Activated T-helper 2 cell treated with anti-CD3 and anti-CD28 coated beads, Interferon-gamma antibody, Interleukin-2, Interleukin-4, amounts not matched to agents 10 μg/mL and 5 μg/mL and 100 μg/mL, durations not matched to agents 14 hours and 24 hours and 36 hours (primary cell): ENCODE data around the gene HS3ST3B1. TPM values are rescaled to one million over a fixed set of nuclear protein-coding genes. Genes with fewer than 3 reads are reported as not detected.

Experiments
- DNase-seq: peaks from one replicate; pipeline ENCODE4 v3.0.0; 2021; ENCODE audit warnings: low spot score
- H3K27ac Mint-ChIP-seq: one replicate; pipeline ENCODE4 v1.8.0; 2021; ENCODE audit warnings: mixed read lengths
- H3K27me3 Mint-ChIP-seq: one replicate; pipeline ENCODE4 v1.8.0; 2021; ENCODE audit warnings: low read depth, mixed read lengths
- H3K36me3 Mint-ChIP-seq: one replicate; pipeline ENCODE4 v1.8.0; 2021; ENCODE audit warnings: low read depth, mixed read lengths
- H3K4me1 Mint-ChIP-seq: one replicate; pipeline ENCODE4 v1.8.0; 2021; ENCODE audit warnings: low read depth, mixed read lengths
- H3K4me3 Mint-ChIP-seq: one replicate; pipeline ENCODE4 v1.8.0; 2021; ENCODE audit warnings: low read depth, mild to moderate bottlenecking, moderate library complexity, mixed read lengths
- H3K9me3 Mint-ChIP-seq: one replicate; pipeline ENCODE4 v1.8.0; 2021; ENCODE audit warnings: mixed read lengths
- intact Hi-C: fragments of 100-400 bp; cut with micrococcal nuclease; formaldehyde crosslinking; loops from one replicate; pipeline ENCODE4 v1.15.1; 2023
- total RNA-seq: library from RNA; stranded (reverse); gene quantifications from 2 replicates; pipeline ENCODE4 v1.2.3, GENCODE V29; 2022

Gene HS3ST3B1
- total RNA-seq, 1 donor from 2014 or later: 8.6 TPM

DNA sequence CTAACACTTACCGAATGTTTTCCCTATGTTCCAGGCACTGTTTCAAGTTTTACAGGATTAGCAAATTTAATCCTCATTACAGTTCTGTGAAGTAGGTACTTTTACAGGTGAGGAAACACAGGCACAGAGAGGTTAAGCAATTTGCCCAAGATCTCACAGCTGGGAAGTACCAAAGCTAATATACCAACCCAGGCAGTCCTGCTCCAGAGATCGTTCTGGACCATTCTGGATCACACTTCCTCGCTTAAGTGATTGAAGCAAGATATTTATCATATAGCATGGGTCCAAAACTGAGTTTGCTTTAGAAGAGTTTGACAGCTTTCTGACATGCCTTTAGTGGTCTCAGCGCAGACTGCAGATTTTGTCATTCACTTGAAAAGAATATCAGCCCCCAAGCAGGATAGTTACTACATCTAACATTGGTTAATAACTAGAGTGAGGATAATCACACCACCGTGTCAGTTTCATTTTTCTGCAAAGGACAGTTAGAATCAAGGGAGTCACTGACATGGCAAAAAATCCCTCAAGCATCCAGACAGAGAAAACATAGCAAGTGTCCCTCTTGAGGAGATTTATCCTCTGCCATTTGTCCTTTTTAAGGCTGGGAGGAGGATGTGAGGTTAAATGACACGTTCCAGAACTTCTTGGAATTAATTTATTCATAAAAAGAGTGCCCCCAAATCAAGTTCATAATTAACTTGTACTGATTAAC is 5.1 kb downstream of the HS3ST3B1 start:
- no peak for DNase-seq
- intact Hi-C loops: loop anchor here (10.0 kb wide), 3 partner anchors 291 to 619 kb away; no protein-coding TSS in a partner anchor
- peaks cover 49% of the 10 kb centered on the region for H3K4me1 Mint-ChIP-seq
- H3K27ac Mint-ChIP-seq: no peak overlapping the region
- H3K36me3 Mint-ChIP-seq: peaks cover 52% of the 10 kb centered on the region
- H3K9me3 Mint-ChIP-seq: no peaks in the 10 kb centered on the region
- no peaks in the 10 kb centered on the region for H3K27me3 Mint-ChIP-seq
- H3K4me3 Mint-ChIP-seq: no peak overlapping the region

DNA sequence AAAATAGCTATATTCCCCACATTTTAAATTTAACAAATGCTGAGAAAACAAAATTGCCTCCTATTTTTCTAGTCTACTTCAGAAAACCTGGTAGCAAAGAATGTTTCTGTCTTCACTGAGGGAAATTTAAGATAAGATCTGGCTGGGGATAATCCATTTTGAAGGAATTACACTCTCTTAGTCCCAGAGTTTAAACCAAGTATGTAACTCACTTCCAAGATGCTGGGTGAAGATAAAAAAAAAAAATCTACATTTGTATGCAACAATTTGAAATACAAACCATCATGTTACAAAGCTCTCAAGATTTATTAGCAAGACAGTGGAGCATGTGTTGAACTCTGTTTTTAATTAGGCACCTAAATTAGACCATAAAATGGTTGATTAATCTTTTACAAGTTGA is 5.7 kb downstream of the HS3ST3B1 start:
- Mint-ChIP-seq H3K4me3 (no peak overlapping the region), H3K36me3 (peaks cover 52% of the 10 kb centered on the region), H3K4me1 (peaks cover 49% of the 10 kb centered on the region), H3K27ac (no peak overlapping the region), H3K9me3 (no peaks in the 10 kb centered on the region), H3K27me3 (no peaks in the 10 kb centered on the region)
- DNase-seq: no peak
- intact Hi-C loops: loop anchor here (10.0 kb wide), 3 partner anchors 292 to 618 kb away; no protein-coding TSS in a partner anchor

DNA sequence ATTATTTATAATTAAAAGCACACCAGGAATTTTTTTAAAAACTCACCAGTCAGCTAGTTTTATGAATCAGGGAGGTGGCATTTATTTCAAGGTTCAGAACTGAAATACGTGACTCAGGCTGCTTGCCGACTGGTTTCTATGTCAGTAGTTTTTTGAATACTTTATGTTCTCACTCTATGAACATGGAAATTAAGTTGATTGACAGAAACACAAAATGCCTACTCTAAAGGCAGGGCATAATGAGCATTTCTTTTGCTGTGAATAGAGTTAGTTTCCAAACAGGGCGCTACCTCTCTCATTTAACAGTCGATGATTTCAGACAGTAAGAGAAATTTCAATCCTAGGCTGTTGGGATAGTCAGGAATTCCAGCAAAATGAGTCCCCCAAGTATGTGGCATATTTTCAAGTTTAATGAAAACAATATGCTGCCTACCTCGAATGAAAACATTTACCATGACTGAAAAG is 6.7 kb downstream of the HS3ST3B1 start:
- intact Hi-C loops: loop anchor here (1.0 to 10.0 kb wide), 4 partner anchors 30 to 617 kb away; no protein-coding TSS in a partner anchor
- Mint-ChIP-seq H3K36me3 (peaks cover 62% of the 10 kb centered on the region), H3K4me3 (peak overlapping the region; percentile 45)

DNA sequence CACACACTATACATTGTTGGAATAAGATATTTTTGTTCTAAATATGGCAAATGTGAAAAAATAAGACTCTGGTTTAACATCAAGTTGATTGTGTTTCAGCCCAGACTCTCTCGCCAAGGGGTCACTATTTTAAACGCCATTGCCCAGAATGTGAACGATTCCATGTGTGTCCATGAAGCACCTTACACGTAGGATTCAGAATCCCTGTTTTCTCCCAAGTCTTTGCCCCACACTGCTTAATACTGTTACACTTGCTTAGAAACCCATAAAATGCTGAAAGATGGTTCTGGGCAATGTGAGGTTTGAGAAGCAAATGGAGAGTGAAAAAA is 7.7 kb downstream of the HS3ST3B1 start:
- DNase-seq: no peak
- intact Hi-C loops: loop anchor here (10.0 kb wide), 3 partner anchors 294 to 616 kb away; no protein-coding TSS in a partner anchor
- H3K27me3 Mint-ChIP-seq: no peaks in the 10 kb centered on the region
- H3K27ac Mint-ChIP-seq: peak overlapping the region; percentile 33
- peak overlapping the region; percentile 74 for H3K4me3 Mint-ChIP-seq
- H3K36me3 Mint-ChIP-seq: peaks cover 65% of the 10 kb centered on the region
- H3K4me1 Mint-ChIP-seq: peaks cover 51% of the 10 kb centered on the region
- no peaks in the 10 kb centered on the region for H3K9me3 Mint-ChIP-seq

More for the DNA sequence above, 6.7 kb downstream of the HS3ST3B1 start:
- Mint-ChIP-seq H3K9me3 (no peaks in the 10 kb centered on the region), H3K27me3 (no peaks in the 10 kb centered on the region), H3K27ac (no peak overlapping the region), H3K4me1 (peaks cover 54% of the 10 kb centered on the region)
- no peak for DNase-seq

DNA sequence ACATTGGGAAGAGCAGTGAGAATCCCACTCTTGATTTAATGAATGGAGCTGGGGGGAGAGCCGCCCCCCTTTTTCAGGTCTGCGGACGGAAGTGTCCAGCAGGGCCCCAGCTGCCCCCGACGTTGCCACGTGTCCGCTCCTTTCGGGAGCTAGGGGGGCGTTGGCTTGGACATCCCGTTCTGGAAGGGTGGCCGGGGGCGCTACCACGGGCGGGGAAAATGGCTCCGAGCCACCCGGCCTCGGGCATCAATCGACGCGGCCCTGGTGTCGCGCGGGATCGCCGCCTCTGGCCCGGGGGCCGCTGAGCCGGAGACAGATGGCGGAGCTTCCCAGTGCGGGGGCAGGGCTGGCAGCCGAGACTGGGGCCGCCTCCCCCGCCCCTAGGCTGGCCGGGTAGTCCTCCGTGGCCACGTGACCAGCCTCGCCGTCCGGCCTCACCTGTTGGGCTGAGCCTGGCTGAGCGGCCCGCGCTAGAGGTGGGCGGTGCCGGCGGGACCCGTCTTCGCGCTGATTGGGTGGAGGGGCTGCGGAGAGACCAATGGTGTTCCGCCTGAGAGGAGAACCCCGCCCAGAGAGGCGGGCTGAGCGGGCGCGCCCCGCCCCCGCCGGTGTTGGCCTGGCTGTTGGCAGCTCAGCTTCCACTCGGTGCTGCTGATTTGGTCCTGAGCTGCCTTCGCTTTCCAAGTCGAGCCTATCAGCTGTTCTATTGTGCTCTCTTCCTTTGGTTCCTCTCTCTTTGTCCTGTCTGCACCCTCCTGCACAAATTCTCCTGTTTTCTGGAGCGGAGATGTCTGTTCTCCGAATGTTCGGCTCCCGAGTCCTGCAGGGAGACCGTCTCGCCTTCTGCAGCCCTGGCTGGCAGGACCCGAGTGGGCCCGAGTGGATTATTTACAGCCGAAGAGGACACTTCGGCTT is 8.3 kb downstream of the HS3ST3B1 start:
- peaks cover 49% of the 10 kb centered on the region for H3K4me1 Mint-ChIP-seq
- intact Hi-C loops: loop anchor here (1.0 to 10.0 kb wide), 4 partner anchors 8 to 616 kb away; partner anchors contain the start of gene HS3ST3B1
- H3K9me3 Mint-ChIP-seq: no peaks in the 10 kb centered on the region

DNA sequence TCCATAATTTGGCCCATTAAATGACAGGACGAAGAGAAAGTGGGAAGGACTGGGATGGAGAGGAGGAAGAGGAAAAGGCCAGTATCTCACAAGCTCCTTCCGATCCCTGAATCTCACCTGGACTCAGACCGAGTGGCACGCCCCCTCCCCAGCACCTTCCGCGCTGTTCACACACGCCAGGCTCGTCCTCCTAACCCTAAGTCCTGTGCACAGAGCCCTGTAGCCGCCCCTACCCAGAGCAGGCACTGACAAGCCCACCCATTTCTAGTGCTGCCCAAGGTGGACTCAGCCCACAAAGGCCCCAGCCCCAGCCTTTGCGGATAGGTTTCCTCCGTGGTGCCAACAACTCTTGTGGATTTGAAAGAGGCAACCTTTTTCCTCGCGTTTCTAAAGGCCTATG is 9.2 kb downstream of the HS3ST3B1 start:
- no peak overlapping the region for H3K4me3 Mint-ChIP-seq
- intact Hi-C loops: no loop called here

More for the DNA sequence above, 8.3 kb downstream of the HS3ST3B1 start:
- Mint-ChIP-seq H3K27me3 (no peaks in the 10 kb centered on the region), H3K4me3 (peak overlapping the region; percentile 74), H3K27ac (peak overlapping the region; percentile 33), H3K36me3 (peaks cover 62% of the 10 kb centered on the region)
- peak; percentile 86 for DNase-seq

DNA sequence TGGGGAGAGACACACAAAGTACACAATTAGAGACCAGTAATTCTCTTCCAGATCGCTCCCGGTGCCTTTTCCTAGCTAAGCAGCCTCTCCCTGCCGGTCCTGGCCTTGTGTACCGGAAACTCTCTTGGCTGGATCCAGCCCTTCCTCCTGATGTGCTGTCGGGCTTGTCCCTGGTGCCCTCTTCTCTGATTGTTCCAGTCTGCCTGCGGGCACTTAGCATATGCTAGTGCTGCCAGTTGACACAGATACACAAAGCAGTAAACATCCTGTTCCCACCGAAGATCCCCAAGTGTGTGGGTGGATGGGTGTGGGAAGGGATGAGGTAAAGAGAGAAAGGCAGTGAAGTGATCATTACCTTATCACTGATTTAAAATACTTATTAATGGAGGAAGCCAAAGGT is 9.7 kb downstream of the HS3ST3B1 start:
- Mint-ChIP-seq H3K27me3 (no peaks in the 10 kb centered on the region), H3K4me1 (peaks cover 38% of the 10 kb centered on the region), H3K9me3 (no peaks in the 10 kb centered on the region), H3K4me3 (peak overlapping the region; percentile 2), H3K36me3 (peaks cover 55% of the 10 kb centered on the region), H3K27ac (no peak overlapping the region)
- DNase-seq: no peak
- intact Hi-C loops: no loop called here

More for the DNA sequence above, 9.2 kb downstream of the HS3ST3B1 start:
- Mint-ChIP-seq H3K4me1 (peaks cover 43% of the 10 kb centered on the region), H3K27me3 (no peaks in the 10 kb centered on the region), H3K9me3 (no peaks in the 10 kb centered on the region), H3K36me3 (peaks cover 60% of the 10 kb centered on the region), H3K27ac (no peak overlapping the region)
- DNase-seq: no peak

DNA sequence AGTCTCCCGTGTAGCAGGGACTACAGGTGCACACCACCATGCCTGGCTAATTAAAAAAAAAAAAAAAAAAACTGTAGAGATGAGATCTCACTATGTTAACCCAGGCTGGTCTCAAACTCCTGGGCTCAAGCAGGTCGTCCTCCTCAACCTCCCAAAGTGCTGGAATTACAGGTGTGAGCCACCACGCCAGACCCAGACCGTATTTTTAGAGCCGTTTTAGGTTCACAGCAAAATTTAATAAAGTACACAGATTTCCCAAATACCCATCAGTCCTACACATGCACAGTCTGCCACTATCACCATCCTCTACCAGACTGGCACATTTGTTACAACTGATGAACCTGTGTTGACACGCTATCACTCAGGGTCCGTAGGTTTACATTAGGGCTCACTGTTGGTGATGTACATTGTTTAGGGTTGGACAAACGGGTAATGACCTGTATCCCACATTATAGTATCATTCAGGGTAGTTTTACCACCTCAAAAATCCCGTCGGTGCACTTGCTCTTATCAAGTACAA is 10.4 kb downstream of the HS3ST3B1 start:
- DNase-seq: no peak
- H3K36me3 Mint-ChIP-seq: peaks cover 53% of the 10 kb centered on the region
- no peak overlapping the region for H3K4me3 Mint-ChIP-seq
- H3K9me3 Mint-ChIP-seq: no peaks in the 10 kb centered on the region
- no peak overlapping the region for H3K27ac Mint-ChIP-seq
- no peaks in the 10 kb centered on the region for H3K27me3 Mint-ChIP-seq
- intact Hi-C loops: no loop called here
- peaks cover 35% of the 10 kb centered on the region for H3K4me1 Mint-ChIP-seq

DNA sequence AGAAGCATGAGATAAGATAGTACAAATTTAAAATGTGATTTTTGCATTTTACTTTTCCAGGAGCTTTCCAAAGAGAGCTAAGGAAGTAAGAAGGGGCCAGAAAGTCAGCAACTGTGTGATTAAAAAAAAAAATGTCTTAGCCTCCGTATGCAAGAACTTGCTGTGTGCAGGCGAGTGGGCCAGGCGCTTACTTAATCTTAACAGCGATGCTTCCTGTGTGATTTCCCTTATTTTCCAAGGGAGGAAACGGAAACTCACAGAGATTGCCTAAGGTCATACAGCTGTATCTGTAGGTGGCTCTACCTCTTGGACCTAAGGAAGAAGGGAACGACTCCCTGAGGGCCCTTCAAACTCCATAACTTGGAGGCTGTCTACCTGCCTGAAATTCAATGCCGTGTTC is 11.1 kb downstream of the HS3ST3B1 start:
- intact Hi-C loops: no loop called here
- no peak for DNase-seq
- Mint-ChIP-seq H3K9me3 (no peaks in the 10 kb centered on the region), H3K4me3 (no peak overlapping the region), H3K27ac (no peak overlapping the region), H3K36me3 (peaks cover 55% of the 10 kb centered on the region), H3K4me1 (peaks cover 35% of the 10 kb centered on the region), H3K27me3 (no peaks in the 10 kb centered on the region)

DNA sequence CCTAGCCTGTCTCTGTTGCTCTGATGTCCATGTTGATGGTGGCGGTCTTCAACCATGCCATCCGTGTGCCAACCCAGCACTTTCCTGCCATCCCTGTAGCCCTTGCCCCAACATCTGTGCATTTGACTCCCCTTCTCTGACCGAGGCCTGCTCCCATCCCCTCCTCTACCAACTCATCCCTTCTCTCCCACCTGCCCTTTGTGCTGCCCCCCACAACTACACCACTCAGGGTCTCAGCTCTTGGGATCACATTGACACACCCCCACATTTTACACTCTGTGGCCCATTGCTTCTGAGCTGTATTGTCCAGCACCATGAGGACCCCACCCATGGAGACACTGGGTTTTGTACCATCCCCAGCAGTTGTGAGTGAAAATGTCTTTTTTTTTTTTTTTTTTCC is 11.6 kb downstream of the HS3ST3B1 start:
- Mint-ChIP-seq H3K4me3 (no peak overlapping the region), H3K36me3 (peaks cover 61% of the 10 kb centered on the region), H3K4me1 (peaks cover 40% of the 10 kb centered on the region), H3K27me3 (peaks cover 4% of the 10 kb centered on the region), H3K27ac (no peak overlapping the region), H3K9me3 (no peaks in the 10 kb centered on the region)
- intact Hi-C loops: no loop called here
- no peak for DNase-seq

DNA sequence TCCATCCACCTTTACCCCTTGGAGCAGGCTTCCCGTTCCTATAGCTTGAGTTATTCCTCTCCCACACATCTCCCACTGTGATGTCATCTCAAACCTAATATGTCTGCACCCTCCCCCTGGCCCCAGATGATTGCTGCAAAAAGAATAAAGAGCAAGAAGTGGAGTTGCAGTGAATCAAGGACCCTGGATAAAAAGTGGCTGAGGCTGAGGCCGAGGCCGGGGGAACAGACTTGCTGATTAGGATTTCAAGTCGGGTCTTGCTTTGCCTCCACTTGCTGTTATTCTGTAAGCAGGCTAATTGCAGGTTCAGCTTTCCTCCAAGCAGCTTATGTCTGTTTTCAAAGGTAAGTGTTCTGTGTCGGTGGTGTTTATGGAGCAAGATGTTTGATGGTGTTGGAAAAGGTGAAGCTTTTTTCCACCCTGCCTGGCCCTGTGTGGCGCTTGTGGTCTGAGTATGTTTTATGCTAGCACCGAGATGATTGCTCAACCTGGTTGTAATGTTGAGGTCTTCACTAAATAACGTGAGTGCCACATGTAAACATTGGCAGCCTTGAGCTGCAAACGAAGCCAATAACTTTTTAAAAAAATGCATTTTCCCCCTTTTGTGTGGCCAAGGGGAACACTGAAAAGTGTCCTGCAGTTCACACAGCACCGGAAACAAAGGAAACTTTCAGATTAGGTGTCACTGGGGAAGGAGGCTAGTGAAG is 15.4 kb downstream of the HS3ST3B1 start:
- Mint-ChIP-seq H3K36me3 (peaks cover 47% of the 10 kb centered on the region), H3K27ac (no peak overlapping the region), H3K27me3 (peaks cover 4% of the 10 kb centered on the region), H3K4me3 (no peak overlapping the region), H3K4me1 (peaks cover 44% of the 10 kb centered on the region), H3K9me3 (no peaks in the 10 kb centered on the region)
- intact Hi-C loops: no loop called here
- DNase-seq: no peak

DNA sequence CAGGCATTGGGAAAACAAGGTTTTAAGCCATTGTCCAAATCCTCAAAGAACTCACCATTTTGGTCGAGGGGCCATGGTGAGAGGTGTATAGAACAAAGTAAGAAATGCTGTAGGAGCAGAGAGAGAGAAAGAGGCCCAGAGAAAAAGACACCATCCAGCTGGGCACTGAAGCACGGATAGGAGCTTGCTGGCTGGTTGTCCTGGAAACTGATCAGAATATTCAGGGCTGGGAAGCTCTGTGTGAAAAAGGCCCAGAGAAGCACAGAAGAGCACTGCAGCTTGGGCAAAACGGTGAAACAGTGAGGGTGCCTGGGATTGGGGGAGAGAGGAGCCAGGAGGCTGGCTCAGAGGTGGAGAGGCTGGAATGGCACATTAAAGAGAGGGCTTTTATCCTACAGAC is 16.5 kb downstream of the HS3ST3B1 start:
- no peak for DNase-seq
- H3K27me3 Mint-ChIP-seq: peaks cover 4% of the 10 kb centered on the region
- H3K27ac Mint-ChIP-seq: no peak overlapping the region
- H3K4me3 Mint-ChIP-seq: no peak overlapping the region
- H3K9me3 Mint-ChIP-seq: no peaks in the 10 kb centered on the region
- peaks cover 50% of the 10 kb centered on the region for H3K4me1 Mint-ChIP-seq
- H3K36me3 Mint-ChIP-seq: peaks cover 43% of the 10 kb centered on the region
- intact Hi-C loops: no loop called here
